Measurements from ENCODE around the gene NTHL1.
"Not testable (repeated sequence)": the region's sequence is repeated elsewhere in the genome, so short reads cannot be mapped to it uniquely, and the experiment has no call there.

The NTHL1 gene

GRCh38 chr16:2027024-2028010, 20.3 kb downstream of the NTHL1 start:
- DNase-seq = peak; percentile 10

- DNase-seq = peak; percentile 21
Observed at GRCh38 chr16:2026461-2027023, 21.1 kb downstream of the NTHL1 start, which contains the start of gene NHERF2. Gene NHERF2 (plus strand): TSS chr16:2026902. CDS start chr16:2027006, 104 bp downstream.

- DNase-seq = no peak
Observed at GRCh38 chr16:2025878-2026460, 21.7 kb downstream of the NTHL1 start.

- DNase-seq = no peak
Observed at GRCh38 chr16:2025251-2025650, 22.4 kb downstream of the NTHL1 start.

GRCh38 chr16:2024032-2024420, 23.6 kb downstream of the NTHL1 start:
- no peak for DNase-seq

- peak; percentile 76 for DNase-seq
Observed at GRCh38 chr16:2023092-2024031, 24.3 kb downstream of the NTHL1 start.

GRCh38 chr16:2022723-2023091, 24.9 kb downstream of the NTHL1 start:
- no peak for DNase-seq

- no peak for DNase-seq
Observed at GRCh38 chr16:2019921-2020831, 27.5 kb downstream of the NTHL1 start.

- DNase-seq = peak; percentile 47
Observed at GRCh38 chr16:2019518-2019920, 28.1 kb downstream of the NTHL1 start, which contains the start of gene NPW. Gene NPW (plus strand): TSS chr16:2019785.

GRCh38 chr16:2016407-2016922, 31.2 kb downstream of the NTHL1 start:
- peak; percentile 13 for DNase-seq

GRCh38 chr16:2015947-2016208, 31.8 kb downstream of the NTHL1 start:
- no peak for DNase-seq

GRCh38 chr16:2015117-2015946, 32.3 kb downstream of the NTHL1 start:
- no peak for DNase-seq

GRCh38 chr16:2013527-2013926, 34.1 kb downstream of the NTHL1 start:
- no peak for DNase-seq

- not testable (repeated sequence) for DNase-seq
Observed at GRCh38 chr16:2011726-2012125, 35.9 kb downstream of the NTHL1 start.

- peak; percentile 81 for DNase-seq
Observed at GRCh38 chr16:2009791-2010510, 37.7 kb downstream of the NTHL1 start, which contains the start of gene ZNF598. Gene ZNF598 (minus strand): TSS chr16:2009821.

- DNase-seq = no peak
Observed at GRCh38 chr16:2009164-2009711, 38.4 kb downstream of the NTHL1 start.

- no peak for DNase-seq
Observed at GRCh38 chr16:2008631-2009163, 38.9 kb downstream of the NTHL1 start.

- DNase-seq = no peak
Observed at GRCh38 chr16:2008009-2008526, 39.6 kb downstream of the NTHL1 start.
